ENCODE data around the gene F2.
A peak's percentile ranks its signal among the peaks of the same experiment; 100 is the strongest.

Gene F2

DNA sequence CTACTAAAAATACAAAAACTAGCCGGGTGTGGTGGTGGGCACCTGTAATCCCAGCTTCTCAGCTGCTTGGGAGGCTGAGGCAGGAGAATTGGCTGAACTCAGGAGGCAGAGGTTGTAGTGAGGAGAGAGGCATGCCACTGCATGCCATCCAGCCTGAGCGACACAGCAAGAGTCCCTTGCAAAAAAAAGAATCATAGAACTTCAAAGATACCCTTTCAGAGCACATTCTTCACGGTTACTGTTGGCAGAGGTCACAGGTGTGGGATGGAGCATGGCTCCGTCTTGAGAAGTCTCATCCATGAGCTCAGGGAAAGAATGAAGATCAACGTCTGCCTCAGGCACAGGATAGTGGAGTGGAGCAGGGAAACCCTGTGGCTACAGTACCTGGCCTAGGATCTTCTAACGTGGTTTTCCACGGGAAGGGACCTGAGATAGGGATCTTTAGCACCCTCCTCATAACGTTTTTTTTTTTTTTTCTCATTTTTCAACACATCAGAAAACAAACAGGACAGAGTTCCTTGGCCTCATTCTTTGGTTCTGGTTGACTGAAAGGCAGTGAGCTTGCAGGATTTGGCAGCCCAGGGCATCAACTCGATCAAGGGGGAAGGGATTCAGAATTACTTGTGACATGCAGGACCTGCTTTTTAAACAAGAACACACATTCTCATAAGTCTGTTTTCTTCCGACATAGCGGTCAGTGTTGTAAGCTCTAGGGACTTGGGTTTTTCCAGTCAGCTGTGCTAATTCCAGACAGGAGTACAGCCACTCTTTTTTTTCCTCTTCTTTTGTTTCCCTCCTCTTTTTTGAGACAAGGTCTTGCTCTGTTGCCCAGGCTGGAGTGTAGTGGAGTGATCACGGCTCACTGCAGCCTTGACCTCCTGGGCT is 22.8 kb downstream of the F2 start:
- no peak for DNase-seq (ENCODE audit: low read depth, low spot score)

DNA sequence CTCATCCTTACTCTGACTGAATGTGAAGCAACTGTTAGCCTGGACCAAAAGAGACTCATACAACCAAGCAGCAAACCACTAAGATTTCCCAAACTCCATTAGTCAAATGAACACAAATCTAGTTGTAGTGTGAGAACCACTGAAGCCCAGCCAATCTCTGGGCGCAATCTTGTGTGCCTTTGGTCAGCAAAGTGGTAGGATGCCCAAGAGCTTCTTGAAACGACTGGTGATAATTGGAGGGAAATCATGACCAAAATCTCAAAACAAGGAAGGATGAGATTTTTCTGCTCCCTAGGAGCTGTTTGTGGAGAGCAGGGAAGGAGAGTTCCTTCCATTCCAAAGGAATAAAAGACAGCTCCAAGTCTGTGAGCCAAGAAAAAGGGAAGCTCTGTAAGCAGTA is 24.0 kb downstream of the F2 start:
- no peak for DNase-seq (ENCODE audit: low read depth, low spot score)

DNA sequence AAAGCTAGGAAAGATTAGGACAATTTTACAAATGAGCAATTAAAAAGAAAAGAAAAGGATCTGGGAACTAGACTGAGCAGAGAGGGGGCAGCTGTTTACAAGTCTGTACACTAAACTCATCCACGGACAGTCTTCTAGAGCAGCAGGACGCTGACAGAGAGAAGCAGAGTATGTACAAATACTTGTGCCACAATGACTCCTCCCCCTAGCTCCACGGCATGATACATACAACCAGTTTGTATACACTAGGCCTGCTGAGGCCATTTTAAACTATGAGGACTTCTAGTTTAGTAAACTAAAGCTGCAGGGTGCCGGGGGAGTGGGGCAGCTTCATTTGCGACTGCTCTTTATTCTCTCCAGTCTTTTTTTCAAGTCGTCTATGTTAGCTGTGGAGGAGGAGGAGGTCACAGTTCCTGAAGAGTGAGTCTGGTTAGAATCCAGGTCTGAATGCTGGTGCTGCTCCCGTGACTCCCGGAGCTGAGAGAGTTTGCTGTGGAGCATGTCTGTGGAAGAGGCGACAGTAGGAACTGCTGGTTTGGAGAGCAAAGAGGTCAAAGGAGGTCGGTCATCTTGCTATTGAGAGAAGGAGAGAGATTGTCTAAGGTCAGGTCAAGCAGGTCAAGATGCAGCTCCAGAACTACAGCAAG is 24.8 kb downstream of the F2 start:
- DNase-seq (ENCODE audit: low read depth, low spot score), result peak; percentile 7

DNA sequence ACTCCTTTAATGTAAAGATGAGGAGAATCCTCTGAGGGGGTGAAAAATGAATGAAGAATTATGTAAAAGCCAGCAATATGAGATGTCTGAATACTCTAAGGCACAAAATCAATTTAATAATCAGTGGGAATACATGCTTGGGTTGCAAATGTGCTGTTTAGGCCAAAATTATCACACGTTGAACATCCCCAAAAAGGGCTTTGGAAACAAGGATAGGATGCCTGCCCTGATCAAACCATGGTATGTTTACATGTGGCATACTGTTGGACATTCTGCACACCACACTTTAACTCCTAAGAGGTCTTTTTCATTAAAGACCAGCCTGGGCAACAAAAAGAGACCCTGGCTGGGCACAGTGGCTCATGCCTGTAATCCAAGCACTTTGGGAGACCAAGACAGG is 26.3 kb downstream of the F2 start:
- DNase-seq (ENCODE audit: low read depth, low spot score), result no peak

DNA sequence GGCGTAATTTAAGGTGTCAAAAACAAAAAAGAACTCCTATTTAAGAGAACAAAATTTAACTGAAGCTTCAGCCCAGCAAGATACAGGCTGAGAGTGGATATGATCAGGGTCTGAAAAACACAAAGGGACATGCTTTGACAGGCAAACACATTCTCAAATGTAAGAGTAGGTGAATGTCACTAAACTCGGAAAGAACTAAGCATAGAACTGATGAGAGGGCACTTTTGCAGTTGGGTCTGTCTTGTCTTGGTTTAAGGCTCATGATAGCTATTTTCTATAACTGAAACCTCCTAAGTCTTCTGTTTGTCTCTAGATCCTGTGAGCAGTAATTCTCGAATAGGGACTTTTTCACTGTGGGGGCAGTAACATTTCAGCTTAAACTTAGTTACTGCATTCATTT is 27.0 kb downstream of the F2 start:
- no peak for DNase-seq (ENCODE audit: low read depth, low spot score)

DNA sequence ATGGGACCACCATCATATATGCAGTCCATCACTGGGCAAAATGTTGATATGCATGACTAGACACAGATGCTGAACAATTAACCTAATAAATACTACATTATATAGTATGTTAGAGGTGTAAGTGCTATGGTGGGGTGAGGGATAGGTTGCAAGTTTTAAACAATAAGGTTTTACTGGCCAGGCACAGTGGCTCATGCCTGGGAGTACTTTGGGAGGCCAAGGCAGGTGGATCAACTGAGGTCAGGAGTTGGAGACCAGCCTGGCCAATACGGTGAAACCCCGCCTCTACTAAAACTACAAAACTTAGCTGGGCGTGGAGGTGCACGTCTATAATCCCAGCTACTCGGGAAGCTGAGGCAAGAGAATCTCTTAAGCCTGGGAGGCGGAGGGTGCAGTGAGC is 28.1 kb downstream of the F2 start:
- DNase-seq (ENCODE audit: low read depth, low spot score), result no peak

DNA sequence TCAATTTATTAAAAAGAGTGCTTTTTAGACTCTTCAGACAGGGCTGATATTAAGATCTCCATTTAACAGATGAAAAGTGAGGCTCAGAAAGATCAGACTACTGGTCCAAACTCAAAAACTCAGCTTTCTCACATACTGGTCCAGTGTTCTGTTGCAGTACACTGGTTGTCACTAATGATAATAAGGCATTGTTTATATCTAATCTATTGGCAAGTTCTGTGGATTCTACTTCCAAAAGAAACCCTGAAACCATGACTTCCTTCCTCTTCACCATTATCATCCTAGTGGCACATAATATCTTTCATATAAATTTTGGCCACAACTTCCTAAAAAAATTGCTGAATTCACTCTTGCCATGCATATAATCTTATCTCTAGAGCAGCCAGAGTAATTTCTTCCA is 36.9 kb downstream of the F2 start:
- DNase-seq (ENCODE audit: low read depth, low spot score), result no peak

DNA sequence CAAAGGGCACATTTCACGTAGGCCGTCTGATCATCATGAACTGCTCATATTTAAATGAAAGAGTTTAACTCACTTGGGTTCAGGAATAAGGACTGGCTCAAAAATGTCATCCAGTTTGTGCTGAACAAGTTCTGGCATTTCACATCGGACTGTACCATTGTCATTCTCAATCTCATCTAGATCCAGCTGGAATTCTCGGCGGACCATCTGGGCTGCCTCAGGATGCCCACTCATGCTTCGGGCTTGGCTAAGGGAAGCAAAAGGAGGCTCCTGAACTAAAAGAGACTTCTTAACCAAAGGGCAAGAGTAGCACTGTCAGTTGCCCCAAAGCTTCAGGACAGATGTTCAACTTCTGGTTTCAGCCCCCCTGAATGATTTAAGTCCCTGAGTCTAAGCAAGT is 40.2 kb downstream of the F2 start:
- no peak for DNase-seq (ENCODE audit: low read depth, low spot score)

DNA sequence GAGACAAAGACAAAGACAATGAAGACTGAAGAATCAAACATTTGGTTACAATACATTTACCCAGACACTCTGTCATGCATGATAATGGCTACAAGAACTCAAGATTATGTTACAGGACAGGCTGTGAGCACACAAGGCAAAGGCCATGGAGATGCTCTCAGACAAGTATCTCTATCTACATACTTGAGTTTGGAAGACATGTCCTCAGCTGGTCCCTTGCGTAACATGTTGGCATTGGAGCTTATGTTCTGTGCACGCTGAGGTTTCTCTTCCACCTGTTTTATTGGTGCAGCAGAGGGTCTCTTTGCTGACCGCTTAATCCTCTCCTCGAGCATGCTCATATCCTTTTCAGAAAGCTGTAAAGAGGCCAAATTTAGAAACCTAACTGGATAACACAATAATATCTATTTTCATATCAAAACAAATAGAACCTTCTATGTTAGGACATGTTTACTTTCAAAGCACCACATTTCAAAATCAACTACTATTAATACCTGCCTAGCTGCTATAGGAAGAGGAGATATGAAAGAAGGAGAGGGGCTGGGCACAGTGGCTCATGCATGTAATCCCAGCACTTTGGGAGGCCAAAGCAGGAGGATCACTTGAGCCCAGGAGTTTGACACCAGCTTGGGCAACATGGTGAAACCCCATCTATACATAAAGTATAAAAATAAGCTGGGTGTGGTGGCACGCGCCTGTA is 41.6 kb downstream of the F2 start:
- DNase-seq (ENCODE audit: low read depth, low spot score), result no peak

DNA sequence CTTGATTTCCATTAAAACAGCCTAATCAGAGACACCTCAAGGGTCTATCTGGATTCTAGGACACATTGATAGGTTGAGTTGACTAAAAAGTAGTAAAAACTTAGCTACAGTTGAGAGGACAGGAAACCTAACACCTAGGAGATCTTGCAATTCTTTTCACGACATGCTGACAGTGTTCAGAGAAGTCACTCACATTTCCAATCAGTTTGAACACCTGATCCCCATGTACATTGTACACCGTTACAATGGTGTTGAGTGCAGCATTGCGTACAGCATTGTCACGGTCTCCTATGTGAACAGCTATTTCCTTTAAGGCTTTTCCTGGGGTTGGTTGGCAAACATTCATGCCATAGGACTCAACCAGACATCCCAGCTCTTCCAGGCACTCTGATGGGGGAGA is 42.8 kb downstream of the F2 start:
- no peak for DNase-seq (ENCODE audit: low read depth, low spot score)

DNA sequence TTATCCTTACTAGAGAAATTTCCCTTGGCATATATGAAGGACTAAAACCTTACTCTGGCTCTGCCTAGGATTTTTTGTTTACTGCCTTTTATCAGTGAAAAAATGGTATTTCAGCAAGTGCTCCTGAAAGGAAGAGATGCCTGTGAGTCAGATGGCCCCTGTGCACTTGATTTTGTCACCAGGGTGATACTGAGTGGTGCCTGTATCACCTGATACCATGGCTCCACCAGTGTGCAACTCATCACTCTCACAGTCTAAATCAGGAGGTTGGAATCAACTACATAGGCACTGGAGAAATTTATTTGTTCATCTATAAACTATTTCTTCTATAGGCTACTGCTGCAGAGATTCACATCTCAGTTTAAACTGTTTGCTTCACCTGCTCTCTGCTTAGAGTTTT is 43.2 kb downstream of the F2 start:
- DNase-seq (ENCODE audit: low read depth, low spot score), result no peak

DNA sequence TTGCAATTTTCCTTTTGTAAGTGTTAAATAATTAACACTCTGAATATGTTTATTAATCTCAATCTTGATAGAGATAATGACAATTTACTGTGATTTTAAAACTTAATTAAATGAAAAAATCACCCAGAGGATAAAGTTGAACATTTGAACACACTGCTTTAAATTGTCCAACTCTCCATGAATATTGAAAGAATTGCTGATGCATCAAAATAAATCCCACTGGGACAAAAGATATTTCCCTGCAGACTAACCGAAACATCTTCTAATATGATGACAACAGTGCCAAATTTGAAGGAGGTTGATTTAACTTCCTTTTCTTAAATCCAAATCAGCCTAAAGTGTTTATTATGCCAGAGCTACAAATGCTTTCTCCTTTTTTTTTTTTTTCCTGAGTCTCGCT is 47.6 kb downstream of the F2 start:
- no peak for DNase-seq (ENCODE audit: low read depth, low spot score)

DNA sequence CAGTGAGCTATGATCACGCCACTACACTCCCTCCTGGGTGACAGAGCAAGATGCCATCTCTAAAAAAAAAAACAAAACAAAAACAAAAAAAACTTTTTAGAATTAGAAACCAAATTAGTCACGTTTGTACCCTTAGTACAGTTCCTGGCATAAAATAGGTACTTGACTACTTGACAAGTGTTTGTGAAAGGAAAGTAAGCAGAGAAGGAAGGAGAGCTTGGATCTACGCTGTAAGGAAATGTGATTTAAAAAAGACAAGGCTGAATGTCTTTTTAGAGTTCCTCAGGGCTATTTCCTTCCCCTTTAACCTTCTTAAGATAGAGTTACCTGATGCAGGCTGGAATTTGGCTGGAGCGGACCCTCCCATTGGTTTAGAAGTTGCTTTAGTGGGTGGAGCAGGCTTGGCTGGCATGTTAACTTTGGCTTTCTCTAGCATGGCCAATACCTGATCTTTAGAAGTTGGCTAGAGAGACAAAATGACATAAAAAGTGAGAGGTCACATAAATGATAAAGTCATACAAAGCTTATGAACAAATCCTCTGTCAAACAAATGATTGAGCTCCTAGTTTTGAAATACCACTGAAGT is 50.7 kb downstream of the F2 start:
- no peak for DNase-seq (ENCODE audit: low read depth, low spot score)

DNA sequence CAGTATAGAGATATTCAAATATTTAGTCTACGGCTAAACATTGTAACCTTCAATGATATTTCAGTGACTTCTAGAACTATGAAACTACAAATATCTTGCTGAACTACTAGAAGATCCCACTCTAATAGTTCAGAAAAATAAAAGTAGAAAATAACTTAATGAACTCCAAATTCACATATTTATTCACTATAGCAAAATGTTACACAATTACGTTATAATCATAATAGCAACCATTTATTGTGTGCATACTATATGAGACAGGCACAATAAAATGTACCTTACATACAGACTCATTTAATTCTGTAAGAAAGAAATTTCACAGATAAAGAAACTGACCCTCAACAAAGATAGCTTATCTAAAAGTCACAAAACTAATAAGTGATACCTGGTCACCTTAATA is 57.9 kb downstream of the F2 start:
- no peak for DNase-seq (ENCODE audit: low read depth, low spot score)

DNA sequence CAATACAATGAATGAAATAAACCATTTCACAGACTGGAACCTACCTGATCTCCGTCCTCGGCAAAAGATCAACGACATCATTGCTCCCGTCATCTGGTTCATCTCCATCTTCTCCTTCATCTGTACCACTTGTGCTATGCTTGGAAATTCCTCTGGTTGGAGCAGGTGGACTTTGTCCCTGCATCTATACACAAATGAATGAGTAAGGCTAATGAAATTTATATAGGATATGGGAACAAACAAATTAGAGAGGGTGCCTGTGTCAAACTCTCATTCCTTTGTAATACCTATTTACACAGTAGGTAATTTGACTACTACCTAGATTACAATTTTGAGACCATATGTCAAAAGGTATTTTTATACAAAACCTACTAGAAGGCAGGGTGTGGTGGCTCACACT is 59.4 kb downstream of the F2 start:
- no peak for DNase-seq (ENCODE audit: low read depth, low spot score)

Measured in brain pericyte (primary cell).